HL-60 (cell line): ENCODE data around the gene SORD.

Experiments
- CTCF ChIP-seq: IDR thresholded peaks from one replicate; pipeline ENCODE4 v1.5.1; 2011; ENCODE audit warnings: low read length, control low read depth, inconsistent platforms; ENCODE audit not compliant: insufficient read depth
- GABPA ChIP-seq: IDR thresholded peaks from 2 replicates; pipeline ENCODE4 v1.6.1; 2012; ENCODE audit warnings: low read depth
- POLR2AphosphoS5 ChIP-seq: IDR thresholded peaks from 2 replicates; pipeline ENCODE4 v1.6.1; 2012; ENCODE audit warnings: low read depth
- REST ChIP-seq: IDR thresholded peaks from 2 replicates; pipeline ENCODE4 v1.6.1; 2012; ENCODE audit warnings: low read depth; ENCODE audit not compliant: insufficient replicate concordance

- TF ChIP-seq REST (no peak), CTCF (peak; percentile 99), POLR2AphosphoS5 (no peak), GABPA (no peak)
Measured at GRCh38 chr15:45118131-45118588, 95.2 kb downstream of the SORD start.
